ENCODE data around the gene APOOL. TPM values are rescaled to one million over a fixed set of nuclear protein-coding genes. Genes with fewer than 3 reads are reported as not detected.
A peak's percentile ranks its signal among the peaks of the same experiment; 100 is the strongest.
"Not testable (repeated sequence)": the region's sequence is repeated elsewhere in the genome, so short reads cannot be mapped to it uniquely, and the experiment has no call there.

APOOL gene, protein sequence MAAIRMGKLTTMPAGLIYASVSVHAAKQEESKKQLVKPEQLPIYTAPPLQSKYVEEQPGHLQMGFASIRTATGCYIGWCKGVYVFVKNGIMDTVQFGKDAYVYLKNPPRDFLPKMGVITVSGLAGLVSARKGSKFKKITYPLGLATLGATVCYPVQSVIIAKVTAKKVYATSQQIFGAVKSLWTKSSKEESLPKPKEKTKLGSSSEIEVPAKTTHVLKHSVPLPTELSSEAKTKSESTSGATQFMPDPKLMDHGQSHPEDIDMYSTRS
- 8.7 TPM for polyA plus RNA-seq (2012; ENCODE audit: missing spikeins)

GRCh38 chrX:85003655-85004244 lies at the start of gene APOOL:
Gene APOOL (plus strand): TSS chrX:85003877. CDS start chrX:85003913, 36 bp downstream.
- FAIRE-seq, result peak; percentile 93
- TF ChIP-seq POLR2AphosphoS5 (IDR thresholded peaks at IDR 0.05; ENCODE audit: low read depth, low read length) (0 out of 2 replicates have a peak, but pooled peaks have one; percentile 41), POLR2A (IDR thresholded peaks at IDR 0.05; ENCODE audit: low read depth, low read length) (peak; percentile 60; the same call in 1 of the 2 replicates), TAF1 (IDR thresholded peaks at IDR 0.05; ENCODE audit: borderline replicate concordance, low read depth, low read length) (0 out of 2 replicates have a peak, but pooled peaks have one; percentile 18)
- DNase-seq (ENCODE audit: insufficient read length), result peak; percentile 25

GRCh38 chrX:84956304-84956703 lies 47.4 kb upstream of the APOOL start:
- TF ChIP-seq POLR2A (IDR thresholded peaks at IDR 0.05; ENCODE audit: low read depth, low read length) (no peak), TAF1 (IDR thresholded peaks at IDR 0.05; ENCODE audit: borderline replicate concordance, low read depth, low read length) (no peak), POLR2AphosphoS5 (IDR thresholded peaks at IDR 0.05; ENCODE audit: low read depth, low read length) (no peak)
- no peak for DNase-seq (ENCODE audit: insufficient read length)
- no peak for FAIRE-seq

- FAIRE-seq, result no peak
- no peak for DNase-seq (ENCODE audit: insufficient read length)
- no peak for TF ChIP-seq POLR2A (IDR thresholded peaks at IDR 0.05; ENCODE audit: low read depth, low read length)
- no peak for TF ChIP-seq TAF1 (IDR thresholded peaks at IDR 0.05; ENCODE audit: borderline replicate concordance, low read depth, low read length)
- no peak for TF ChIP-seq POLR2AphosphoS5 (IDR thresholded peaks at IDR 0.05; ENCODE audit: low read depth, low read length)
Observed at GRCh38 chrX:84974803-84975202, 28.9 kb upstream of the APOOL start.

DNA sequence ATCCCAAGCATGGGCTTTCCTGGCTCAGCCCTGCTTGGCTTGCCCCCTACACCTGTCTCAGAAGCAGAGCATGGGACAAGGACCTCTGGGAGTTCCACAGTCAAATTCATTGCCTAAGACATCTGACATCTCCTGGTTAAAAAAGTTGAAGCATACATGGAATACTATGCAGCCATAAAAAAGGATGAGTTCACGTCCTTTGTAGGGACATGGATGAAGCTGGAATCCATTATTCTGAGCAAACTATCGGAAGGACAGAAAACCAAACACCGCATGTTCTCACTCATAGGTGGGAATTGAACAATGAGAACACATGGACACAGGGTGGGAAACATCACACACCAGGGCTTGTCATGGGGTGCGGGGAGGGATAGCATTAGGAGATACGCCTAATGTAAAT lies 11.9 kb upstream of the APOOL start:
- not testable (repeated sequence) for FAIRE-seq

GRCh38 chrX:84993150-84993549 lies 10.5 kb upstream of the APOOL start:
- DNase-seq (ENCODE audit: insufficient read length) (no peak), FAIRE-seq (no peak)
- TF ChIP-seq TAF1 (IDR thresholded peaks at IDR 0.05; ENCODE audit: borderline replicate concordance, low read depth, low read length), result no peak
- no peak for TF ChIP-seq POLR2AphosphoS5 (IDR thresholded peaks at IDR 0.05; ENCODE audit: low read depth, low read length)
- no peak for TF ChIP-seq POLR2A (IDR thresholded peaks at IDR 0.05; ENCODE audit: low read depth, low read length)

More for the DNA sequence above, 11.9 kb upstream of the APOOL start:
- DNase-seq (ENCODE audit: insufficient read length), result not testable (repeated sequence)

- TF ChIP-seq POLR2A (IDR thresholded peaks at IDR 0.05; ENCODE audit: low read depth, low read length) (no peak), POLR2AphosphoS5 (IDR thresholded peaks at IDR 0.05; ENCODE audit: low read depth, low read length) (no peak), TAF1 (IDR thresholded peaks at IDR 0.05; ENCODE audit: borderline replicate concordance, low read depth, low read length) (no peak)
- no peak for FAIRE-seq
- no peak for DNase-seq (ENCODE audit: insufficient read length)
Observed at GRCh38 chrX:85001344-85001743, 2.3 kb upstream of the APOOL start.

GRCh38 chrX:85004255-85004654 lies 578 bp downstream of the APOOL start:
- DNase-seq (ENCODE audit: insufficient read length), result no peak
- no peak for FAIRE-seq
- no peak for TF ChIP-seq TAF1 (IDR thresholded peaks at IDR 0.05; ENCODE audit: borderline replicate concordance, low read depth, low read length)
- no peak for TF ChIP-seq POLR2A (IDR thresholded peaks at IDR 0.05; ENCODE audit: low read depth, low read length)
- TF ChIP-seq POLR2AphosphoS5 (IDR thresholded peaks at IDR 0.05; ENCODE audit: low read depth, low read length), result no peak

DNA sequence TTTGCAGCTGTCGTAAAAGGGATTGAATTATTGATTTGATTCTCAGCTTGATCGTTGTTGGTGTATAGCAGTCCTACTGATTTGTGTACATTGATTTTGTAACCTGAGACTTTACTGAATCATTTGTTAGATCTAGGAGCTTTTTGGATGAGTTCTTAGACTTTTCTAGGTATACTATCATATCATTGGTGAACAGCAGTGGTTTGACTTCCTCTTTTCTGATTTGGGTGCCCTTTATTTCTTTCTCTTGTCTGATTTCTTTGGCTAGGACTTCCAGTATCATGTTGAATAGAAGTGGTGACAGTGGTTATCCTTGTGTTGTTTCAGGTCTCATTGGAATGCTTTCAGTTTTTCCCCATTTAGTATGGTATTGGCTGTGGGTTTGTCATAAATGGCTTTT lies 8.4 kb downstream of the APOOL start:
- FAIRE-seq (no peak), DNase-seq (ENCODE audit: insufficient read length) (no peak)
- TF ChIP-seq POLR2AphosphoS5 (IDR thresholded peaks at IDR 0.05; ENCODE audit: low read depth, low read length), result no peak
- no peak for TF ChIP-seq TAF1 (IDR thresholded peaks at IDR 0.05; ENCODE audit: borderline replicate concordance, low read depth, low read length)
- TF ChIP-seq POLR2A (IDR thresholded peaks at IDR 0.05; ENCODE audit: low read depth, low read length), result no peak

- not testable (repeated sequence) for FAIRE-seq
Observed at GRCh38 chrX:85015351-85015750, 11.7 kb downstream of the APOOL start.

DNA sequence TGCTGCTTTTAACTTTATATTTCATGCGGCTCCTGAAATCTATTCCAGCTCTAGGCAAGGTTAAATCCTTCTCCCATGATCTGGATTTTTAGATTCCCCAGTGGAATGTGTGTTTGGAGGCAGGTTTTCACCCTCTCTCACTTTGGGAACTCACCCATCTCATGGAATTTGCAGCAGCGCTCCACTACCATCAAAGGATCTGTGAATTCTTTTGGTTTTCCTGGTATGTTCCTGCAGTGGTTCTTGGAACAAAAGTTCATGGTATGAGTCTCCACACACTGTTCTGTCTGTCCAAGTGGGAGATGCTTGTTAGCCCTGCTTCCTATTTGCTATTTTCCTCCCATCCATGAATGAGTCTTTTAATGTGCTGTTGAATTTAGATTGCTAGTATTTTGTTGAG lies 14.0 kb downstream of the APOOL start:
- TF ChIP-seq POLR2A (IDR thresholded peaks at IDR 0.05; ENCODE audit: low read depth, low read length) (no peak), POLR2AphosphoS5 (IDR thresholded peaks at IDR 0.05; ENCODE audit: low read depth, low read length) (no peak), TAF1 (IDR thresholded peaks at IDR 0.05; ENCODE audit: borderline replicate concordance, low read depth, low read length) (no peak)
- no peak for FAIRE-seq
- DNase-seq (ENCODE audit: insufficient read length), result no peak

More at GRCh38 chrX:85015351-85015750, 11.7 kb downstream of the APOOL start:
- not testable (repeated sequence) for DNase-seq (ENCODE audit: insufficient read length)

DNA sequence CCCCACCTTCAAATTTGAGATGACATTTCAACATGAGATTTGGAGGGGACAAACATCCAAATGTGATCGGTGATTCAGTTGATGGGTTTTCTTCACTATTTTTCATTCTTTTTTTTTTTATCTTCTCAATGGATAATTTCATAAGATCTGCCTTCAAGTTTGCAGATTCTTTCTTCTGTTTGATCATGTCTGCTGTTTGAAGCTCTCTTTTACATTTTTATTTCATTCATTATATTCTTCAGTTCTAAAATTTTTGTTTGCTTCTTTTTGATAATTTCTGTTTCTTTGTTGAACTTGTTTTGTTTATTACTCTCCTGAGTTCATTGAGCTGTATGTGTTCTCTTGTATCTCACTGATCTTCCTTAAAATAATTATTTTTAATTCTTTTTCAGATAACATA lies 14.8 kb downstream of the APOOL start:
- FAIRE-seq (no peak), DNase-seq (ENCODE audit: insufficient read length) (no peak)
- TF ChIP-seq POLR2AphosphoS5 (IDR thresholded peaks at IDR 0.05; ENCODE audit: low read depth, low read length) (no peak), POLR2A (IDR thresholded peaks at IDR 0.05; ENCODE audit: low read depth, low read length) (no peak), TAF1 (IDR thresholded peaks at IDR 0.05; ENCODE audit: borderline replicate concordance, low read depth, low read length) (no peak)

DNA sequence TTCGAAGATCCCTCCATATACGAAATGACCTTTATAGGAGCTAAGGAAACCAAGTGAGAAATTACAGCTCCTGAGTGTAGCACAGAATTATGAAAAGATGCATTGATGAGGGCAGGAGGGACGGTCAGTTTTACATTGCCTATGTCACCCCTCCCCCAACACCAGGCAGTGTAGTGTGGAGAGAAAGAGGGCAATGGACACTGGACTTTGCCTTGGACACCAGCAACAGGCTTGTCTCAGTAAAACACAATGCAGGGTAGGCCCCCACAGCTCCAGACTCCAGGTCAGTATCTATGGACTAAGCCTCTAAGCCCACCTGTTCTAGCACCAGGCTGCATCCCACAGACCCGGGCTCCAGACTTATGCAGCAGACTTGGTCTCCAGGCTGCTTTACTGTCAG lies 16.5 kb downstream of the APOOL start:
- TF ChIP-seq POLR2A (IDR thresholded peaks at IDR 0.05; ENCODE audit: low read depth, low read length) (no peak), POLR2AphosphoS5 (IDR thresholded peaks at IDR 0.05; ENCODE audit: low read depth, low read length) (no peak), TAF1 (IDR thresholded peaks at IDR 0.05; ENCODE audit: borderline replicate concordance, low read depth, low read length) (no peak)
- no peak for FAIRE-seq
- DNase-seq (ENCODE audit: insufficient read length), result no peak

Measured in GM12892 (cell line).